Endodermal cell (in vitro differentiated cells): Measurements from ENCODE around the gene CDC123. TPM values are rescaled to one million over a fixed set of nuclear protein-coding genes. Genes with fewer than 3 reads are reported as not detected.

ENCODE experiments used
- DNase-seq: peaks from one replicate; pipeline ENCODE4 v3.0.0-alpha.2; 2017
- H3K27ac ChIP-seq: 2 replicates; pipeline ENCODE4 v1.5.1; 2013; ENCODE audit warnings: mild to moderate bottlenecking, low read depth, low read length, moderate library complexity
- H3K27me3 ChIP-seq: 2 replicates; pipeline ENCODE4 v1.6.1; 2013; ENCODE audit warnings: mild to moderate bottlenecking, low read length, moderate library complexity; ENCODE audit not compliant: insufficient read depth, control insufficient read depth, poor library complexity, severe bottlenecking
- H3K36me3 ChIP-seq: 2 replicates; pipeline ENCODE4 v1.7.0; 2013; ENCODE audit warnings: mild to moderate bottlenecking, low read length, moderate library complexity; ENCODE audit not compliant: control insufficient read depth, insufficient read depth
- H3K4me1 ChIP-seq: one replicate; pipeline ENCODE4 v1.7.0; 2013; ENCODE audit warnings: low read length; ENCODE audit not compliant: control insufficient read depth, insufficient read depth
- H3K4me3 ChIP-seq: 2 replicates; pipeline ENCODE4 v1.5.1; 2013; ENCODE audit warnings: mild to moderate bottlenecking, low read length, moderate library complexity
- H3K9ac ChIP-seq: 2 replicates; pipeline ENCODE4 v1.6.1; 2013; ENCODE audit warnings: mild to moderate bottlenecking, low read length, moderate library complexity; ENCODE audit not compliant: poor library complexity, severe bottlenecking; ENCODE audit errors: extremely low read depth
- H3K9me3 ChIP-seq: 2 replicates; pipeline ENCODE4 v1.6.1; 2013; ENCODE audit warnings: mild to moderate bottlenecking, low read length, moderate library complexity; ENCODE audit not compliant: control insufficient read depth
- H3K27ac Mint-ChIP-seq: 2 replicates; pipeline ENCODE4 v1.8.0; 2020; ENCODE audit warnings: mixed read lengths
- H3K27me3 Mint-ChIP-seq: 2 replicates; pipeline ENCODE4 v1.8.0; 2021; ENCODE audit warnings: mild to moderate bottlenecking, mixed read lengths; ENCODE audit not compliant: insufficient read depth
- H3K36me3 Mint-ChIP-seq: 2 replicates; pipeline ENCODE4 v1.8.0; 2020; ENCODE audit warnings: low read depth, mixed read lengths
- H3K4me1 Mint-ChIP-seq: 2 replicates; pipeline ENCODE4 v1.8.0; 2020; ENCODE audit warnings: mixed read lengths
- H3K4me3 Mint-ChIP-seq: 2 replicates; pipeline ENCODE4 v1.8.0; 2020; ENCODE audit warnings: mild to moderate bottlenecking, moderate library complexity, mixed read lengths
- H3K9me3 Mint-ChIP-seq: 2 replicates; pipeline ENCODE4 v1.8.0; 2020; ENCODE audit warnings: mild to moderate bottlenecking, mixed read lengths
- CTCF ChIP-seq: fragments of 200-600 bp; sonication (generic); conservative IDR thresholded peaks from 2 replicates; pipeline ENCODE4 v1.5.0; 2021; ENCODE audit warnings: antibody characterized with exemption, mild to moderate bottlenecking
- WGBS, 2 experiments: methylation state at CpG; one replicate each; pipeline versions ENCODE4 v1.1.5 to v1.1.7; 2013; ENCODE audit warnings: missing lambda C conversion rate in 2 of 2, mixed read lengths in 1 of 2; ENCODE audit not compliant: insufficient coverage in 1 of 2, insufficient read length in 1 of 2; 5-methylcytosine and 5-hydroxymethylcytosine counted together
- total RNA-seq, 2 donors: library from RNA; stranded (reverse); fragmentation: NEBNext Ultra II Directional in 1 of 2; extraction: Animal tissue kit (Norgen Biotek cat#: 25700) in 1 of 2; gene quantifications; 2 replicates in 1 of 2; 3 replicates in 1 of 2; pipeline ENCODE4 v1.2.1, GENCODE V29; 2021

CDC123 gene
- total RNA-seq, 2 donors from 2014 or later, result 104 to 123 TPM

DNA sequence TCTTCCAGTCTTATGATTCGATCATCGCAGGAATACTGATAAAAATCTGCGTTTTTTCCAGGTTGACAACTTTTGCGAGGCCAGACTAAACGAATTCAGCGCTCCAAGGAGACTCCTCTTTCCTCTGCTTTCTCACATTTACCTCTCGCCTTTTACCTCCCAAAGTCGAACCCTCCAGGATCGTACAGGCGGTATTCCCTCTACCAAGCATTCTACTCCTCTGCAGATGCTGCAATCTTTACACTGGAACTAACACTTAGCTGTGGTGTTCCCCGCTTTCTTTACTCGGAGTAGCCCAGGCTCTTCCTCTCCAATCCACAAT lies 746 bp upstream of the CDC123 start:
- Histone ChIP-seq H3K9ac (peak overlapping the region; percentile 81), H3K36me3 (peaks cover 23% of the 10 kb centered on the region), H3K27me3 (no peaks in the 10 kb centered on the region), H3K4me3 (peak overlapping the region; percentile 98), H3K9me3 (no peaks in the 10 kb centered on the region), H3K27ac (peak overlapping the region; percentile 33), H3K4me1 (no peaks in the 10 kb centered on the region)
- H3K9me3 Mint-ChIP-seq, result no peaks in the 10 kb centered on the region
- DNase-seq, result no peak
- no peaks in the 10 kb centered on the region for H3K27me3 Mint-ChIP-seq
- H3K4me3 Mint-ChIP-seq, result peak overlapping the region; percentile 88
- TF ChIP-seq CTCF, result no peak
- H3K36me3 Mint-ChIP-seq, result peaks cover 21% of the 10 kb centered on the region
- peak overlapping the region; percentile 96 for H3K27ac Mint-ChIP-seq
- peaks cover 11% of the 10 kb centered on the region for H3K4me1 Mint-ChIP-seq
- 1 to 2% methylated on average over 10 to 12 of the region's 12 CpGs for WGBS, 2 experiments

DNA sequence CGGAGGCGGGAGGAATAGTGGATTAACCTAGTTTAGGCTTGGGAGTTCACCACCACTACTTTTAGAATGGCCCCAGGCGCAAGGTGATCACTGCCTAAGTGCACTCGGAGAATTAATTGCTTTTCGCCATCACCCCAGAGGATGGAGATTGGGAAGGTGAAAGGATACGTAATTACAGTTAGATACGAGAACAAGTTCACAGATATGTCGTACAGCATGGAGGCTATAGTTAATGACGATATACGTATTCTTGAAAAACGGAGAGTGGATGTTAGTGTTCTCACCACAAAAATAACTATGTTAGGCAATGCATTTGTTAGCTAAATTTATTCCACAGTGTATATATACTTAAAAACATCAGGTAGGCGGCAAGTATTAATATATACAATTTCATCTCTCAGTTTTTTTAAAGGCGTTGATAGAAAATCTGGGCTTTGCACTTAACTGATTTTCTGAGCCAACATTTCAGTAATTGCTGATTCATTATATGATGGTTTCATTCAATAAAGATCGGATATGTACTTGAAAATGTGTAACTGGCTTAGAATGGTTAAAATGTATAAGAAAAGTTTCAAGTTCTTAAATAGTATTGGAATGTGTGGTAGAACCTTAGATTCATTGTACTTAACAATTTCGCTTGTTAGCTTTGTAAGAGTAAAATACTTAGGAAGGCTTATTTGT lies 683 bp downstream of the CDC123 start:
- Mint-ChIP-seq H3K36me3 (peaks cover 23% of the 10 kb centered on the region), H3K4me3 (peak overlapping the region; percentile 88), H3K27me3 (no peaks in the 10 kb centered on the region), H3K27ac (peak overlapping the region; percentile 96), H3K4me1 (peaks cover 11% of the 10 kb centered on the region), H3K9me3 (no peaks in the 10 kb centered on the region)
- peak overlapping the region; percentile 27 for H3K27ac ChIP-seq
- 11 to 16% methylated on average over 9 to 15 of the region's 15 CpGs for WGBS, 2 experiments
- H3K4me1 ChIP-seq, result no peaks in the 10 kb centered on the region
- peaks cover 37% of the 10 kb centered on the region for H3K36me3 ChIP-seq
- peak overlapping the region; percentile 98 for H3K4me3 ChIP-seq
- no peaks in the 10 kb centered on the region for H3K9me3 ChIP-seq
- H3K9ac ChIP-seq, result peak overlapping the region; percentile 81
- no peaks in the 10 kb centered on the region for H3K27me3 ChIP-seq
- DNase-seq, result no peak
- TF ChIP-seq CTCF, result no peak

DNA sequence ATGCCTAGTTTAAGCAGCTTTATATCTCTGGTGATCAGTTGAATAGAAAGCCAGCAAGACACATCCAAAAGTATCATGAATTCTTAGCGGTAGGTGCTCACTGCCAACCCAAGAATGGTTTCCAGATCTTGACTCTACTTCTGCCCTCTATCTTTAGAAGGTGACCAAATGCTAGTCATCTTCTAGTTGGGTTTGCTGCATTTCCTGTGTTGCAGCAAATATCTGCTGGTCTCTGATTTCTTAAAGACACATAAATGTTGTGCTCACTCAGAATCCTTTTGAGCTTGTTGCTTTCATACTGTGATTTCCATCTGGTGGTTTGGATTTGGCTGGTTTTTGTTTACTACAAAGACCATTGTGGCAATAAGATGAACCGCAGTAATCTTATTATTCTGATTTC lies 2.2 kb downstream of the CDC123 start:
- no peaks in the 10 kb centered on the region for H3K27me3 ChIP-seq
- WGBS, 2 experiments, result 88 to 89% methylated on average over 1 to 2 of the region's 2 CpGs
- Mint-ChIP-seq H3K36me3 (peaks cover 28% of the 10 kb centered on the region), H3K4me3 (no peak overlapping the region), H3K27ac (no peak overlapping the region), H3K4me1 (peaks cover 11% of the 10 kb centered on the region), H3K9me3 (no peaks in the 10 kb centered on the region), H3K27me3 (no peaks in the 10 kb centered on the region)
- no peak overlapping the region for H3K9ac ChIP-seq
- no peak for DNase-seq
- no peaks in the 10 kb centered on the region for H3K9me3 ChIP-seq
- no peaks in the 10 kb centered on the region for H3K4me1 ChIP-seq
- H3K36me3 ChIP-seq, result peaks cover 41% of the 10 kb centered on the region
- no peak overlapping the region for H3K4me3 ChIP-seq
- TF ChIP-seq CTCF, result no peak
- H3K27ac ChIP-seq, result no peak overlapping the region
